GM12878 (cell line): Measurements from ENCODE around the gene TRIM28. TPM values are rescaled to one million over a fixed set of nuclear protein-coding genes. Genes with fewer than 3 reads are reported as not detected.

Experiments
- ATAC-seq: fragments of 200-7000 bp; cut with Tn5 transposase; 3 replicates; pipeline ENCODE4 v1.9.1; 2020; ENCODE audit warnings: mild to moderate bottlenecking, moderate library complexity
- BruUV-seq: library from RNA; stranded (reverse); fragments of 400-500 nt; replicated peaks from 2 replicates; lab custom pipeline; 2021; lab: Mats Ljungman, UMichigan
- CTCF ChIA-PET: fragments of 300-600 bp; sonication (Branson Sonifier 250); formaldehyde crosslinking; extraction: SDS; loops from one replicate; lab custom pipeline; 2021; ENCODE audit warnings: inconsistent platforms; lab: Yijun Ruan, JAX
- POLR2A ChIA-PET: fragments of 350-600 bp; formaldehyde crosslinking; extraction: SDS; loops from one replicate; lab custom pipeline; 2021; ENCODE audit warnings: inconsistent platforms; lab: Charles Lee
- RAD21 ChIA-PET: fragments of 300-600 bp; sonication (Branson Sonifier 250); formaldehyde crosslinking; loops from one replicate; lab custom pipeline; 2023; ENCODE audit warnings: antibody characterized with exemption; ENCODE audit not compliant: unreplicated experiment; lab: Charles Lee
- SMC1A ChIA-PET: fragments of 300-600 bp; sonication (Branson Sonifier 250); formaldehyde crosslinking; loops from one replicate; lab custom pipeline; 2023; ENCODE audit not compliant: unreplicated experiment, uncharacterized antibody; lab: Charles Lee
- DNase-seq: peaks from one replicate; pipeline ENCODE4 v3.0.0-alpha.2; 2011; ENCODE audit warnings: low read depth, low spot score
- FAIRE-seq: peaks from 3 replicates; lab custom pipeline; 2011; peaks lifted over from hg19 to GRCh38; lab: Jason Lieb, UNC
- H2AFZ ChIP-seq: 2 replicates; pipeline ENCODE4 v1.6.0; 2011; ENCODE audit warnings: low read depth, low read length, control low read depth; ENCODE audit not compliant: control insufficient read depth
- H3K27ac ChIP-seq: 2 replicates; pipeline ENCODE4 v1.5.1; 2011; ENCODE audit warnings: control low read depth; ENCODE audit not compliant: control insufficient read depth, insufficient read depth
- H3K27me3 ChIP-seq, 2 experiments: replicated peaks in 1 of 2; 2 replicates each; pipeline versions ENCODE4 v1.6.0 to v1.6.1; 2011; ENCODE audit warnings: low read length in 1 of 2; ENCODE audit not compliant: control insufficient read depth in 2 of 2, insufficient read depth in 2 of 2
- H3K36me3 ChIP-seq, 2 experiments: 2 replicates each; pipeline ENCODE4 v1.5.1; 2011; ENCODE audit warnings: low read length in 1 of 2; ENCODE audit not compliant: control insufficient read depth in 2 of 2, insufficient read depth in 2 of 2
- H3K4me1 ChIP-seq: 2 replicates; pipeline ENCODE4 v1.6.1; 2011; ENCODE audit warnings: mild to moderate bottlenecking, low read length, moderate library complexity, mixed read lengths; ENCODE audit not compliant: control insufficient read depth, insufficient read depth
- H3K4me2 ChIP-seq: 2 replicates; pipeline ENCODE4 v1.6.0; 2011; ENCODE audit warnings: control low read depth; ENCODE audit not compliant: control insufficient read depth, insufficient read depth
- H3K4me3 ChIP-seq: fragments of 200-600 bp; sonication (generic); 2 replicates; pipeline ENCODE4 v1.5.1; 2016
- H3K79me2 ChIP-seq: 2 replicates; pipeline ENCODE4 v1.6.0; 2011; ENCODE audit warnings: low read length; ENCODE audit not compliant: control insufficient read depth, insufficient read depth
- H3K9ac ChIP-seq: 2 replicates; pipeline ENCODE4 v1.8.0; 2011; ENCODE audit warnings: low read length, control low read depth, mixed read lengths; ENCODE audit not compliant: control insufficient read depth, insufficient read depth
- H3K9me3 ChIP-seq: replicated peaks from 3 replicates; pipeline ENCODE4 v1.5.1; 2011; ENCODE audit warnings: mild to moderate bottlenecking, low read length; ENCODE audit not compliant: control insufficient read depth, insufficient read depth
- H4K20me1 ChIP-seq: 2 replicates; pipeline ENCODE4 v1.6.0; 2011; ENCODE audit not compliant: control insufficient read depth, insufficient read depth
- ATF7 ChIP-seq: fragments of 450-650 bp; IDR thresholded peaks from 2 replicates; pipeline ENCODE4 v1.6.1; 2016; ENCODE audit warnings: low read depth, mild to moderate bottlenecking
- BACH1 ChIP-seq: fragments of 450-650 bp; IDR thresholded peaks from 2 replicates; pipeline ENCODE4 v1.6.1; 2017; ENCODE audit warnings: mild to moderate bottlenecking, borderline replicate concordance
- BHLHE40 ChIP-seq, 2 experiments: fragments of 450-650 bp in 1 of 2; IDR thresholded peaks; 2 replicates each; pipeline ENCODE4 v1.6.1; 2011 to 2017; ENCODE audit warnings: low read depth in 2 of 2, borderline replicate concordance in 1 of 2, improper control_type of control experiment in 1 of 2, low read length in 1 of 2, mild to moderate bottlenecking in 1 of 2
- DPF2 ChIP-seq: fragments of 450-650 bp; IDR thresholded peaks from 2 replicates; pipeline ENCODE4 v1.6.1; 2017; ENCODE audit warnings: mild to moderate bottlenecking
- EP300 ChIP-seq, 2 experiments: fragments of 150-350 bp in 1 of 2; IDR thresholded peaks; 2 replicates each; pipeline ENCODE4 v1.6.1; 2011 to 2012; ENCODE audit warnings: low read depth in 2 of 2, low read length in 2 of 2, borderline replicate concordance in 1 of 2, improper control_type of control experiment in 1 of 2, inconsistent platforms in 1 of 2; ENCODE audit not compliant: control insufficient read depth in 1 of 2
- HDAC6 ChIP-seq: fragments of 200-600 bp; sonication (generic); IDR thresholded peaks from one replicate; pipeline ENCODE4 v1.8.0; 2017; ENCODE audit warnings: antibody characterized with exemption; ENCODE audit not compliant: unreplicated experiment
- IKZF1 ChIP-seq: fragments of 450-650 bp; conservative IDR thresholded peaks from 2 replicates; pipeline ENCODE4 v1.6.1; 2017; ENCODE audit warnings: antibody characterized with exemption, mild to moderate bottlenecking
- IKZF2 ChIP-seq, 2 experiments: fragments of 450-650 bp; IDR thresholded peaks; 2 replicates each; pipeline ENCODE4 v1.6.1; 2017; ENCODE audit warnings: mild to moderate bottlenecking in 2 of 2, moderate library complexity in 2 of 2
- MTA2 ChIP-seq: fragments of 450-650 bp; IDR thresholded peaks from 2 replicates; pipeline ENCODE4 v1.6.1; 2016; ENCODE audit warnings: low read depth, mild to moderate bottlenecking, moderate library complexity
- MXI1 ChIP-seq: fragments of 150-350 bp; IDR thresholded peaks from 2 replicates; pipeline ENCODE4 v1.6.1; 2011; ENCODE audit warnings: low read depth, mild to moderate bottlenecking, inconsistent platforms, low read length, improper control_type of control experiment
- NBN ChIP-seq: fragments of 450-650 bp; IDR thresholded peaks from 2 replicates; pipeline ENCODE4 v1.6.1; 2016
- NFIC ChIP-seq: IDR thresholded peaks from 2 replicates; pipeline ENCODE4 v1.6.1; 2012; ENCODE audit warnings: low read depth, mild to moderate bottlenecking, inconsistent platforms, low read length, moderate library complexity
- PAX5 ChIP-seq: IDR thresholded peaks from 2 replicates; pipeline ENCODE4 v1.6.1; 2011; ENCODE audit warnings: low read depth, low read length, borderline replicate concordance
- PAX8 ChIP-seq: fragments of 450-650 bp; IDR thresholded peaks from 2 replicates; pipeline ENCODE4 v1.6.1; 2017; ENCODE audit warnings: mild to moderate bottlenecking, moderate library complexity
- RAD51 ChIP-seq: fragments of 450-650 bp; IDR thresholded peaks from 2 replicates; pipeline ENCODE4 v1.6.1; 2016; ENCODE audit warnings: moderate library complexity, mild to moderate bottlenecking, inconsistent platforms
- RUNX3 ChIP-seq: IDR thresholded peaks from 2 replicates; pipeline ENCODE4 v1.6.1; 2012; ENCODE audit warnings: low read length, inconsistent platforms
- ZNF24 ChIP-seq: fragments of 450-650 bp; IDR thresholded peaks from 2 replicates; pipeline ENCODE4 v1.6.1; 2017; ENCODE audit warnings: antibody characterized with exemption, mild to moderate bottlenecking
- WGBS: methylation state at CpG from one replicate; pipeline ENCODE4 v1.1.6; 2016; ENCODE audit warnings: low lambda C conversion rate; ENCODE audit not compliant: insufficient replicate concordance, insufficient coverage; ENCODE audit errors: missing lambda C conversion rate; 5-methylcytosine and 5-hydroxymethylcytosine counted together
- in situ Hi-C: fragments of 300-500 bp; cut with MboI; formaldehyde crosslinking; loops from 9 replicates; pipeline ENCODE4 v1.14.3; 2018; ENCODE audit warnings: mixed read lengths
- intact Hi-C: fragments of 100-400 bp; cut with micrococcal nuclease; formaldehyde crosslinking; loops from one replicate; pipeline ENCODE4 v1.14.2; 2022; ENCODE audit not compliant: unreplicated experiment
- polyA plus RNA-seq, 11 experiments: library from polyadenylated mRNA; depleted of rRNA in 4 of 11; unstranded in 6 of 11; stranded (reverse) in 5 of 11; fragments of >200 nt; fragmentation: Nextera tagmentation in 4 of 11; fragmentation: Illumina TruSeq in 1 of 11; extraction: Ambion mirVana in 4 of 11; extraction: Trizol in 1 of 11; gene quantifications; 1 replicate in 1 of 11; 2 replicates in 10 of 11; pipeline versions ENCODE4 v1.2.1 to v1.2.3, GENCODE V29; 2011 to 2016; ENCODE audit warnings: inconsistent platforms in 2 of 11, missing spikeins in 2 of 11, low read depth in 1 of 11
- total RNA-seq, 4 experiments: library from RNA; depleted of rRNA in 3 of 4; stranded (reverse); fragments of >200 nt in 3 of 4; fragmentation: Illumina TruSeq in 1 of 4; extraction: Trizol in 1 of 4; gene quantifications; 2 replicates each; pipeline versions ENCODE4 v1.2.1 to v1.2.3, GENCODE V29; 2013 to 2021
- TF ChIP-seq, protein P1 (sequence below): fragments of 450-650 bp; IDR thresholded peaks from 2 replicates; pipeline ENCODE4 v1.6.1; 2018; ENCODE audit warnings: borderline replicate concordance, mild to moderate bottlenecking; ENCODE audit not compliant: partially characterized antibody
- TF ChIP-seq, protein P2 (sequence below): fragments of 450-650 bp; IDR thresholded peaks from 2 replicates; pipeline ENCODE4 v1.6.1; 2016; ENCODE audit warnings: mild to moderate bottlenecking

Gene TRIM28
- total and polyA plus RNA-seq, 10 of the 15 experiments (the other 5 are each of a cell fraction or from before 2014, with no cell fraction given), result 5.0 to 650 (median 296) TPM

DNA sequence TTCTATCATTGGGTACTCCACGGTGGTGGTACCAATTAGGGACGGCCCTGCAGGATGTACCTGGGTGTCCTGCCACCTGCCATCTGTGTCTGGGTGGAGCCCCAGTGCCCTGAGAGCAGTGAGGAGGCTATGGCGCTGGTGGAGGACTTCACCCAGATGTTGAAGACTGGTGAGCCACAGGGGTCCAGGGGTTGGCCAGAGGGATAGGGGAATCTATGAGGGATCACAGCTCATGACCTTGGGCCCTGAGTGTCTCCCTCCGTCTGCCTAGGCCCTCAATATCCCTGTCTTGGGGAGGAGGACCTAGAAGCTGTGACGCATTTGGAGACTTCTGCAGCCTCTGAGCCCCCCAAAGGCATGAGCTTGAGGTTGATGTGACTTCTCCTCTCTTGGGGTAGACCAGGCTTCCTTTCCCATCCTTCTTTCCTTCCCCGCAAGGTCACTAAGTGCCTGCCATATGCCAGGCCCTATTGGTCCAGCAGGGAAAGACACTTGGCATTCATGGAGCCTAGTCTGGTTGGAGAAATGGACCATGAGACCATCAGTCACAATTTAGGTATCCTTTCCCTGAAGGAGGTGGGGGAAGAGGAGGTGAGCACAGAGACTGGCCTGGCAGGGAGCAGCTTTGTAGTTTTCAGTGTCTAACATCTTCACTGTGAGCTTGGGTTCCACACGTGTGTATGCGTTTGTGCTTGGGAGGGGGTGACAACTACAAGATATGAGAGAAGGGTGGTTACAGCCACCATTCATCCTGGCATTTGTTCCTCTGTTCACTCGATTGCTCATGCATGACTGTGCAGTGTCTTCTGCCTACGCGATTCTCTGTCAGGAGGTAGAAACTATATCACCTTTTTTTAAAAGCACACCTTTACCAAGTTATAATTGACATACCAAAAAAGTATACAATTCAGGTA lies 34.4 kb downstream of the TRIM28 start:
- CTCF ChIA-PET, result interaction anchor here (0.8 to 4.7 kb wide), 7 partner anchors 19 to 67 kb away, joined by 3 to 67 read pairs (median 5); partner anchors contain the start of genes TRIM28 and ZBTB45
- POLR2A ChIA-PET, result interaction anchor here (0.7 to 4.0 kb wide), 7 partner anchors 19 to 175 kb away, joined by 5 to 24 read pairs (median 8); partner anchors contain the start of genes CHMP2A, TRIM28, UBE2M and ZBTB45
- peaks cover 0 to 4% of the 10 kb centered on the region in 2 experiments; a peak in 3 of 4 replicates for H3K36me3 ChIP-seq
- no peaks in the 10 kb centered on the region for H3K9me3 ChIP-seq
- FAIRE-seq, result no peak
- peak; percentile 6; the same call in 2 of the 3 replicates for ATAC-seq
- no peak for DNase-seq
- H3K4me3 ChIP-seq, result peak overlapping the region; percentile 16; the same call in 1 of the 2 replicates
- H3K27me3 ChIP-seq, result no peaks in the 10 kb centered on the region
- peaks cover 8% of the 10 kb centered on the region for H3K79me2 ChIP-seq
- H3K27ac ChIP-seq, result peak overlapping the region; percentile 20; the same call in 1 of the 2 replicates
- 43% methylated on average over 11 of the region's 11 CpGs for WGBS
- H3K4me1 ChIP-seq, result peaks cover 25% of the 10 kb centered on the region
- no TSS peak for BruUV-seq
- RAD21 ChIA-PET, result interaction anchor here (1.0 to 3.9 kb wide), 4 partner anchors 19 to 65 kb away, joined by 3 to 50 read pairs (median 10); partner anchors contain the start of genes CHMP2A and ZBTB45
- SMC1A ChIA-PET, result interaction anchor here (1.5 to 4.5 kb wide), 3 partner anchors 24 to 64 kb away, joined by 4 to 43 read pairs (median 10); partner anchors contain the start of genes CHMP2A and ZBTB45
- no peak overlapping the region for H2AFZ ChIP-seq
- in situ Hi-C loops (no loop called here), intact Hi-C loops (no loop called here)
- H3K9ac ChIP-seq, result no peak overlapping the region
- peak overlapping the region; percentile 80 for H3K4me2 ChIP-seq
- H4K20me1 ChIP-seq, result no peaks in the 10 kb centered on the region
- peak; percentile 88 for TF ChIP-seq PAX5
- TF ChIP-seq NBN, result peak; percentile 55; the same call in 1 of the 2 replicates
- TF ChIP-seq ZNF24, result peak; percentile 81
- 0 out of 4 replicates have a peak, but pooled peaks of 1 of the 2 experiments have one; percentile 29 for TF ChIP-seq EP300 (IDR thresholded peaks at IDR 0.05; ENCODE audit: borderline replicate concordance in 1 of 2, control insufficient read depth in 1 of 2, low read depth in 2 of 2, low read length in 2 of 2)
- peak; percentile 94 for TF ChIP-seq PAX8
- TF ChIP-seq ATF7, result peak; percentile 78
- TF ChIP-seq IKZF2 (IDR thresholded peaks at IDR 0.05), result peak; percentile 27 to 29; a peak in 1 of 4 replicates
- TF ChIP-seq RAD51, result peak; percentile 27; the same call in 1 of the 2 replicates
- TF ChIP-seq, protein P1, sequence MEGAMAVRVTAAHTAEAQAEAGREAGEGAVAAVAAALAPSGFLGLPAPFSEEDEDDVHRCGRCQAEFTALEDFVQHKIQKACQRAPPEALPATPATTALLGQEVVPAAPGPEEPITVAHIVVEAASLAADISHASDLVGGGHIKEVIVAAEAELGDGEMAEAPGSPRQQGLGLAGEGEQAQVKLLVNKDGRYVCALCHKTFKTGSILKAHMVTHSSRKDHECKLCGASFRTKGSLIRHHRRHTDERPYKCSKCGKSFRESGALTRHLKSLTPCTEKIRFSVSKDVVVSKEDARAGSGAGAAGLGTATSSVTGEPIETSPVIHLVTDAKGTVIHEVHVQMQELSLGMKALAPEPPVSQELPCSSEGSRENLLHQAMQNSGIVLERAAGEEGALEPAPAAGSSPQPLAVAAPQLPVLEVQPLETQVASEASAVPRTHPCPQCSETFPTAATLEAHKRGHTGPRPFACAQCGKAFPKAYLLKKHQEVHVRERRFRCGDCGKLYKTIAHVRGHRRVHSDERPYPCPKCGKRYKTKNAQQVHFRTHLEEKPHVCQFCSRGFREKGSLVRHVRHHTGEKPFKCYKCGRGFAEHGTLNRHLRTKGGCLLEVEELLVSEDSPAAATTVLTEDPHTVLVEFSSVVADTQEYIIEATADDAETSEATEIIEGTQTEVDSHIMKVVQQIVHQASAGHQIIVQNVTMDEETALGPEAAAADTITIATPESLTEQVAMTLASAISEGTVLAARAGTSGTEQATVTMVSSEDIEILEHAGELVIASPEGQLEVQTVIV, result no peak
- peak; percentile 22; the same call in 1 of the 2 replicates for TF ChIP-seq BACH1
- no peak for TF ChIP-seq NFIC
- TF ChIP-seq, protein P2, sequence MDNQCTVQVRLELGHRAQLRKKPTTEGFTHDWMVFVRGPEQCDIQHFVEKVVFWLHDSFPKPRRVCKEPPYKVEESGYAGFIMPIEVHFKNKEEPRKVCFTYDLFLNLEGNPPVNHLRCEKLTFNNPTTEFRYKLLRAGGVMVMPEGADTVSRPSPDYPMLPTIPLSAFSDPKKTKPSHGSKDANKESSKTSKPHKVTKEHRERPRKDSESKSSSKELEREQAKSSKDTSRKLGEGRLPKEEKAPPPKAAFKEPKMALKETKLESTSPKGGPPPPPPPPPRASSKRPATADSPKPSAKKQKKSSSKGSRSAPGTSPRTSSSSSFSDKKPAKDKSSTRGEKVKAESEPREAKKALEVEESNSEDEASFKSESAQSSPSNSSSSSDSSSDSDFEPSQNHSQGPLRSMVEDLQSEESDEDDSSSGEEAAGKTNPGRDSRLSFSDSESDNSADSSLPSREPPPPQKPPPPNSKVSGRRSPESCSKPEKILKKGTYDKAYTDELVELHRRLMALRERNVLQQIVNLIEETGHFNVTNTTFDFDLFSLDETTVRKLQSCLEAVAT, result peak; percentile 50; the same call in 1 of the 2 replicates
- peak; percentile 52; the same call in 1 of the 2 replicates for TF ChIP-seq RUNX3
- no peak for TF ChIP-seq HDAC6
- TF ChIP-seq MXI1, result 0 out of 2 replicates have a peak, but pooled peaks have one; percentile 50
- peak; percentile 48; the same call in 1 of the 2 replicates for TF ChIP-seq MTA2
- peak; percentile 50 to 71; a peak in 2 of 4 replicates for TF ChIP-seq BHLHE40 (IDR thresholded peaks at IDR 0.05; ENCODE audit: borderline replicate concordance in 1 of 2, low read depth in 2 of 2, low read length in 1 of 2)
- peak; percentile 46; the same call in 1 of the 2 replicates for TF ChIP-seq DPF2
- TF ChIP-seq IKZF1, result peak; percentile 28; the same call in 1 of the 2 replicates
